Adrenal gland (tissue), 5 donors: ENCODE measurements around the gene TTC23.

ENCODE experiments used
- CTCF ChIP-seq, 6 experiments: fragments of 450-650 bp in 4 of 6; fragments of 200-600 bp in 2 of 6; sonication (generic) in 1 of 6; IDR thresholded peaks; 1 replicate in 5 of 6; 2 replicates in 1 of 6; pipeline versions ENCODE4 v1.5.1 to v1.8.0; 2016 to 2021; ENCODE audit warnings: antibody characterized with exemption in 6 of 6, mild to moderate bottlenecking in 2 of 6, moderate library complexity in 1 of 6
- POLR2A ChIP-seq, 2 donors: fragments of 450-650 bp; IDR thresholded peaks; one replicate each; pipeline ENCODE4 v1.6.1; 2017; ENCODE audit warnings: antibody characterized with exemption in 2 of 2, mild to moderate bottlenecking in 2 of 2, moderate library complexity in 1 of 2
- donor health status: DM: no; HTN: no; CAD: no.

- TF ChIP-seq CTCF (IDR thresholded peaks at IDR 0.05), result no peak
- no peak for TF ChIP-seq POLR2A (IDR thresholded peaks at IDR 0.05)
Observed at GRCh38 chr15:99282586-99282985, 33.2 kb upstream of the TTC23 start.
